A673 (cell line): ENCODE results near the gene SPATA25. TPM values are rescaled to one million over a fixed set of nuclear protein-coding genes. Genes with fewer than 3 reads are reported as not detected.

Experiments
- BruUV-seq: library from RNA; stranded (reverse); fragments of 400-500 nt; replicated peaks from 2 replicates; lab custom pipeline; 2021; lab: Mats Ljungman, UMichigan
- CTCF ChIA-PET: fragments of 300-600 bp; sonication (Branson Sonifier 250); formaldehyde crosslinking; loops from one replicate; lab custom pipeline; 2022; ENCODE audit warnings: antibody characterized with exemption; lab: Charles Lee
- POLR2A ChIA-PET: fragments of 300-600 bp; sonication (Branson Sonifier 250); formaldehyde crosslinking; loops from one replicate; lab custom pipeline; 2022; ENCODE audit warnings: antibody characterized with exemption; ENCODE audit not compliant: low non-redundant PET; lab: Charles Lee
- DNase-seq: peaks from one replicate; pipeline ENCODE4 v3.0.0-alpha.2; 2015; ENCODE audit warnings: low spot score
- H3K27ac ChIP-seq: fragments of 200-600 bp; sonication (generic); 2 replicates; pipeline ENCODE4 v1.5.1; 2016; ENCODE audit warnings: mixed run types, low read depth, mild to moderate bottlenecking, mixed read lengths, antibody characterized with exemption, low read length; ENCODE audit not compliant: poor library complexity, severe bottlenecking
- H3K27me3 ChIP-seq: fragments of 200-600 bp; sonication (generic); replicated peaks from 2 replicates; pipeline ENCODE4 v1.6.1; 2017; ENCODE audit warnings: mixed run types, low read depth, mild to moderate bottlenecking, mixed read lengths, antibody characterized with exemption, low read length; ENCODE audit not compliant: insufficient read depth, poor library complexity
- H3K36me3 ChIP-seq: fragments of 200-600 bp; sonication (generic); 2 replicates; pipeline ENCODE4 v1.6.1; 2016; ENCODE audit warnings: mixed run types, mild to moderate bottlenecking, mixed read lengths, antibody characterized with exemption, low read length; ENCODE audit not compliant: insufficient read depth, poor library complexity, severe bottlenecking
- H3K4me1 ChIP-seq: fragments of 200-600 bp; sonication (generic); 2 replicates; pipeline ENCODE4 v1.6.1; 2017; ENCODE audit warnings: mixed run types, mild to moderate bottlenecking, mixed read lengths, antibody characterized with exemption, low read length; ENCODE audit not compliant: insufficient read depth, poor library complexity, severe bottlenecking
- H3K4me3 ChIP-seq: fragments of 200-600 bp; sonication (generic); 2 replicates; pipeline ENCODE4 v1.5.1; 2016; ENCODE audit warnings: low read depth, mixed run types, mild to moderate bottlenecking, mixed read lengths, low read length; ENCODE audit not compliant: poor library complexity, severe bottlenecking
- H3K9me3 ChIP-seq: fragments of 200-600 bp; sonication (generic); 2 replicates; pipeline ENCODE4 v1.6.1; 2016; ENCODE audit warnings: mixed run types, low read depth, mild to moderate bottlenecking, mixed read lengths, antibody characterized with exemption, low read length; ENCODE audit not compliant: poor library complexity, severe bottlenecking
- EZH2 ChIP-seq: fragments of 200-600 bp; sonication (generic); IDR thresholded peaks from 2 replicates; pipeline ENCODE4 v1.6.1; 2017; ENCODE audit warnings: borderline replicate concordance, low read depth, mild to moderate bottlenecking, mixed read lengths, antibody characterized with exemption, low read length; ENCODE audit not compliant: poor library complexity, severe bottlenecking
- intact Hi-C: fragments of 100-400 bp; cut with micrococcal nuclease; formaldehyde crosslinking; loops from one replicate; pipeline ENCODE4 v1.10.0; 2022; ENCODE audit not compliant: unreplicated experiment
- total RNA-seq: library from RNA; stranded (reverse); gene quantifications from 2 replicates; pipeline ENCODE4 v1.2.3, GENCODE V29; 2021
- TF ChIP-seq, protein P1 (sequence below): fragments of 300-800, 200-600 bp; sonication (generic); conservative IDR thresholded peaks from 2 replicates; pipeline ENCODE4 v1.5.1; 2017; ENCODE audit warnings: low read depth, mild to moderate bottlenecking, antibody characterized with exemption, low read length, moderate library complexity, mixed read lengths

SPATA25 gene
- total RNA-seq, 1 experiment from 2014 or later: 1.9 TPM

DNA sequence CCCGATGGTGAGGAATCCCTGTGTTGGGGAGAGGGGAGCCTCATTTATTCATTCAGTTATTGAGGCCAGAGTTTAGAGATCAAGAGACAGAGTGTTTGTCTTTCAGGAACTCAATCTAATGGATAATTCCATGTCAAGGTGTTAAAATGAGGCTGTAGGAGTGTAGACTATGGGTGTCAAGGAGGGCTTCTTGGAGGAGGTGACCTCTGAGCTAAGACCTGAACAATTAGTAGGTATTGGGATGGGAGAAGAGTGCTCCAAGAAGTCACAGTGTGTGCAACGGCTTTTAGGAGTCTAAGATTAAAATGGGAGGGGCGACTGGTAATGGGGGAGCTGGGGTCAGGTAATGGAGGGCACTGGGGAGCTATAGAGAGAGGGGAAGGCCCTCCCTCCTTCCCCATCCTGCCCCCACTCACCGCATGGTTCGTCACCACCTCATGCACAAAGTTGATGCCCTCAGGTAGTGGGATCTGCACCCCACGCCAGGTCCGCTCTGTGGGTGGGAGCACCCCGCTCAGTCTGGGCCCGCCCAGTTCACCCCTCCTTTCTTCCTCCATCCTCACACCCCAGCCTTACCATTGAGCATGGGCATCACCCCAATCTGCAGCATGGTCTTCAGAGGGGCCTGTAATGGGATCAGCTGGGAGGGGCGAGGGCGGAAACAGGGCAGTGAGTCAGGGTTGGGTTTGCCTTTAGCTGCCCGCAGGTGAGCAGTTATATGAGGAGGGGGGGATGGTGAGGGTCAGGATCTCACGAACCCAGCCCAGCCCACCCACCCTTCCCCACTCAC lies 11.8 kb upstream of the SPATA25 start:
- TF ChIP-seq, protein P1, sequence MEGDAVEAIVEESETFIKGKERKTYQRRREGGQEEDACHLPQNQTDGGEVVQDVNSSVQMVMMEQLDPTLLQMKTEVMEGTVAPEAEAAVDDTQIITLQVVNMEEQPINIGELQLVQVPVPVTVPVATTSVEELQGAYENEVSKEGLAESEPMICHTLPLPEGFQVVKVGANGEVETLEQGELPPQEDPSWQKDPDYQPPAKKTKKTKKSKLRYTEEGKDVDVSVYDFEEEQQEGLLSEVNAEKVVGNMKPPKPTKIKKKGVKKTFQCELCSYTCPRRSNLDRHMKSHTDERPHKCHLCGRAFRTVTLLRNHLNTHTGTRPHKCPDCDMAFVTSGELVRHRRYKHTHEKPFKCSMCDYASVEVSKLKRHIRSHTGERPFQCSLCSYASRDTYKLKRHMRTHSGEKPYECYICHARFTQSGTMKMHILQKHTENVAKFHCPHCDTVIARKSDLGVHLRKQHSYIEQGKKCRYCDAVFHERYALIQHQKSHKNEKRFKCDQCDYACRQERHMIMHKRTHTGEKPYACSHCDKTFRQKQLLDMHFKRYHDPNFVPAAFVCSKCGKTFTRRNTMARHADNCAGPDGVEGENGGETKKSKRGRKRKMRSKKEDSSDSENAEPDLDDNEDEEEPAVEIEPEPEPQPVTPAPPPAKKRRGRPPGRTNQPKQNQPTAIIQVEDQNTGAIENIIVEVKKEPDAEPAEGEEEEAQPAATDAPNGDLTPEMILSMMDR: no peak
- TF ChIP-seq EZH2: no peak
- DNase-seq: no peak
- H3K4me3 ChIP-seq: no peak overlapping the region
- POLR2A ChIA-PET: no interaction called here
- H3K27me3 ChIP-seq: no peaks in the 10 kb centered on the region
- intact Hi-C loops: loop anchor here (10.0 kb wide), 1 partner anchor 66 kb away; no protein-coding TSS in a partner anchor
- no peaks in the 10 kb centered on the region for H3K4me1 ChIP-seq
- H3K27ac ChIP-seq: no peak overlapping the region
- CTCF ChIA-PET: no interaction called here
- no peaks in the 10 kb centered on the region for H3K9me3 ChIP-seq
- BruUV-seq: TSS peak; percentile 15
- H3K36me3 ChIP-seq: peaks cover 42% of the 10 kb centered on the region

DNA sequence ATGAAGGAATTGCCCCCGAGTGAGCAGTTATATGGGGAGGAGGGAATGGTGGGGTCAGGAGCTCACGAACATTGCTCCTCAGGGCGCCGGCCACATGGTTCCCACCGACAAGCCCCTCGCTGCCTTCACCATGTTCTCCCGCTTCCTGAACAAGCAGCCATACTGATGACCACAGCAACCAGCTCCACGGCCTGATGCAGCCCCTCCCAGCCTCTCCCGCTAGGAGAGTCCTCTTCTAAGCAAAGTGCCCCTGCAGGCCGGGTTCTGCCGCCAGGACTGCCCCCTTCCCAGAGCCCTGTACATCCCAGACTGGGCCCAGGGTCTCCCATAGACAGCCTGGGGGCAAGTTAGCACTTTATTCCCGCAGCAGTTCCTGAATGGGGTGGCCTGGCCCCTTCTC lies 10.9 kb upstream of the SPATA25 start:
- CTCF ChIA-PET: no interaction called here
- H3K36me3 ChIP-seq: peaks cover 38% of the 10 kb centered on the region

DNA sequence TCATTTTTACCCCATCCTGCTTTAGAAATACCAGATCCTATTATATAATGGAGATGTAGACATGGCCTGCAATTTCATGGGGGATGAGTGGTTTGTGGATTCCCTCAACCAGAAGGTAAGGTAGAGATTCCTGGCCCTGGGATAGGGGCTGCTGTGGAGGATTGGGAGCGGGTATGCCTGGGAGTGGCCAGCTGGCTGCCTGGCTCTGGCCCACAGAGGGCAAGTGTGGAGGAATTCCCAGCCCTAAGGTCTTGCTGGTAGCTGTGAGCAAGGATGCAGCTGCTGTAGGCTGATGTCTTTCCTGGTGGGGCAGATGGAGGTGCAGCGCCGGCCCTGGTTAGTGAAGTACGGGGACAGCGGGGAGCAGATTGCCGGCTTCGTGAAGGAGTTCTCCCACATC lies 10.3 kb upstream of the SPATA25 start:
- DNase-seq: no peak
- H3K27me3 ChIP-seq: no peaks in the 10 kb centered on the region
- intact Hi-C loops: loop anchor here (10.0 kb wide), 1 partner anchor 67 kb away; no protein-coding TSS in a partner anchor
- TF ChIP-seq, protein P1: no peak
- no peak for TF ChIP-seq EZH2
- ChIA-PET POLR2A (no interaction called here), CTCF (no interaction called here)
- no TSS peak for BruUV-seq
- H3K36me3 ChIP-seq: peaks cover 38% of the 10 kb centered on the region
- no peak overlapping the region for H3K27ac ChIP-seq
- H3K9me3 ChIP-seq: no peaks in the 10 kb centered on the region
- H3K4me3 ChIP-seq: no peak overlapping the region
- H3K4me1 ChIP-seq: no peaks in the 10 kb centered on the region

More for the DNA sequence above, 10.9 kb upstream of the SPATA25 start:
- no peaks in the 10 kb centered on the region for H3K9me3 ChIP-seq
- no peak overlapping the region for H3K27ac ChIP-seq
- intact Hi-C loops: loop anchor here (10.0 kb wide), 1 partner anchor 67 kb away; no protein-coding TSS in a partner anchor
- POLR2A ChIA-PET: no interaction called here
- no peak for DNase-seq
- no peak overlapping the region for H3K4me3 ChIP-seq
- H3K4me1 ChIP-seq: no peaks in the 10 kb centered on the region
- TF ChIP-seq, protein P1: no peak
- no peak for TF ChIP-seq EZH2
- BruUV-seq: no TSS peak
- no peaks in the 10 kb centered on the region for H3K27me3 ChIP-seq
